Type B pancreatic cell (in vitro differentiated cells): ENCODE data around the gene UNC45A. TPM values are rescaled to one million over a fixed set of nuclear protein-coding genes. Genes with fewer than 3 reads are reported as not detected.

Source experiments
- DNase-seq: peaks from one replicate; pipeline ENCODE4 v3.0.0; 2021; ENCODE audit warnings: mixed read lengths; ENCODE audit not compliant: unreplicated experiment; ENCODE audit errors: extremely low spot score
- H3K27ac Mint-ChIP-seq: 2 replicates; pipeline ENCODE4 v1.8.0; 2021; ENCODE audit warnings: mild to moderate bottlenecking, mixed read lengths
- H3K27me3 Mint-ChIP-seq: 2 replicates; pipeline ENCODE4 v1.8.0; 2021; ENCODE audit warnings: mixed read lengths
- H3K36me3 Mint-ChIP-seq: 2 replicates; pipeline ENCODE4 v1.8.0; 2021; ENCODE audit warnings: mixed read lengths
- H3K4me1 Mint-ChIP-seq: one replicate; pipeline ENCODE4 v1.8.0; 2021; ENCODE audit warnings: mixed read lengths; ENCODE audit not compliant: unreplicated experiment
- H3K4me3 Mint-ChIP-seq: 2 replicates; pipeline ENCODE4 v1.8.0; 2021; ENCODE audit warnings: mild to moderate bottlenecking, mixed read lengths
- H3K9me3 Mint-ChIP-seq: 2 replicates; pipeline ENCODE4 v1.8.0; 2021; ENCODE audit warnings: mixed read lengths
- CTCF ChIP-seq: fragments of 200-600 bp; sonication (generic); conservative IDR thresholded peaks from 2 replicates; pipeline ENCODE4 v1.5.0; 2021; ENCODE audit warnings: antibody characterized with exemption, mild to moderate bottlenecking
- total RNA-seq: library from RNA; stranded (reverse); gene quantifications from 2 replicates; pipeline ENCODE4 v1.2.1, GENCODE V29; 2021; ENCODE audit warnings: low replicate concordance

UNC45A gene
- total RNA-seq, 1 donor from 2014 or later = 78.9 TPM

- no peak for TF ChIP-seq CTCF
- H3K36me3 Mint-ChIP-seq = peaks cover 11% of the 10 kb centered on the region
- peaks cover 24% of the 10 kb centered on the region for H3K4me1 Mint-ChIP-seq
- no peaks in the 10 kb centered on the region for H3K27me3 Mint-ChIP-seq
- H3K4me3 Mint-ChIP-seq = peak overlapping the region; percentile 71
- no peak for DNase-seq
- H3K9me3 Mint-ChIP-seq = no peaks in the 10 kb centered on the region
- peak overlapping the region; percentile 88 for H3K27ac Mint-ChIP-seq
These were observed 52.6 kb downstream of the UNC45A start for GRCh38 chr15:90987561-90988141.

GRCh38 chr15:90988296-90988695 is 53.2 kb downstream of the UNC45A start:
- H3K4me1 Mint-ChIP-seq = peaks cover 30% of the 10 kb centered on the region
- peak overlapping the region; percentile 25 for H3K4me3 Mint-ChIP-seq

GRCh38 chr15:90989040-90989768 is 54.1 kb downstream of the UNC45A start:
- Mint-ChIP-seq H3K4me1 (peaks cover 33% of the 10 kb centered on the region), H3K36me3 (peaks cover 3% of the 10 kb centered on the region)

More at GRCh38 chr15:90988296-90988695, 53.2 kb downstream of the UNC45A start:
- no peak for DNase-seq
- Mint-ChIP-seq H3K27me3 (no peaks in the 10 kb centered on the region), H3K36me3 (peaks cover 7% of the 10 kb centered on the region), H3K9me3 (no peaks in the 10 kb centered on the region), H3K27ac (peak overlapping the region; percentile 88)
- no peak for TF ChIP-seq CTCF

GRCh38 chr15:90990446-90990845 is 55.4 kb downstream of the UNC45A start:
- H3K27ac Mint-ChIP-seq = no peak overlapping the region
- no peak for TF ChIP-seq CTCF
- H3K27me3 Mint-ChIP-seq = peaks cover 2% of the 10 kb centered on the region
- peaks cover 36% of the 10 kb centered on the region for H3K4me1 Mint-ChIP-seq
- H3K9me3 Mint-ChIP-seq = no peaks in the 10 kb centered on the region
- peaks cover 3% of the 10 kb centered on the region for H3K36me3 Mint-ChIP-seq
- no peak overlapping the region for H3K4me3 Mint-ChIP-seq
- DNase-seq = no peak

More at GRCh38 chr15:90989040-90989768, 54.1 kb downstream of the UNC45A start:
- H3K27me3 Mint-ChIP-seq = peaks cover under 1% of the 10 kb centered on the region
- no peaks in the 10 kb centered on the region for H3K9me3 Mint-ChIP-seq
- H3K4me3 Mint-ChIP-seq = no peak overlapping the region
- no peak for DNase-seq
- no peak for TF ChIP-seq CTCF
- H3K27ac Mint-ChIP-seq = peak overlapping the region; percentile 88

GRCh38 chr15:90991587-90992285 is 56.7 kb downstream of the UNC45A start:
- no peak for TF ChIP-seq CTCF
- H3K27me3 Mint-ChIP-seq = peaks cover 2% of the 10 kb centered on the region
- peak overlapping the region; percentile 61 for H3K4me3 Mint-ChIP-seq
- DNase-seq = no peak
- peaks cover 36% of the 10 kb centered on the region for H3K4me1 Mint-ChIP-seq
- H3K27ac Mint-ChIP-seq = peak overlapping the region; percentile 77
- no peaks in the 10 kb centered on the region for H3K9me3 Mint-ChIP-seq
- peaks cover 3% of the 10 kb centered on the region for H3K36me3 Mint-ChIP-seq
